Adipocyte (in vitro differentiated cells): ENCODE results near the gene SUCO.
"Not testable (repeated sequence)": the region's sequence is repeated elsewhere in the genome, so short reads cannot be mapped to it uniquely, and the experiment has no call there.

ENCODE experiments used
- DNase-seq: peaks from one replicate; pipeline ENCODE4 v3.0.0-alpha.2; 2015; ENCODE audit warnings: low read depth
- H3K27me3 ChIP-seq: replicated peaks from 2 replicates; pipeline ENCODE4 v1.7.0; 2013; ENCODE audit warnings: mild to moderate bottlenecking, low read length, moderate library complexity; ENCODE audit not compliant: control insufficient read depth, insufficient read depth
- H3K36me3 ChIP-seq: 2 replicates; pipeline ENCODE4 v1.7.0; 2013; ENCODE audit warnings: low read length, mild to moderate bottlenecking, moderate library complexity; ENCODE audit not compliant: control insufficient read depth, insufficient read depth, severe bottlenecking
- H3K4me1 ChIP-seq: 2 replicates; pipeline ENCODE4 v1.7.0; 2013; ENCODE audit warnings: mild to moderate bottlenecking, low read length, moderate library complexity; ENCODE audit not compliant: control insufficient read depth, insufficient read depth
- H3K4me3 ChIP-seq: 2 replicates; pipeline ENCODE4 v1.7.0; 2013; ENCODE audit warnings: mild to moderate bottlenecking, low read length, moderate library complexity
- H3K9ac ChIP-seq: 2 replicates; pipeline ENCODE4 v1.7.0; 2013; ENCODE audit warnings: mild to moderate bottlenecking, low read length, moderate library complexity
- H3K9me3 ChIP-seq: 2 replicates; pipeline ENCODE4 v1.7.0; 2013; ENCODE audit warnings: mild to moderate bottlenecking, low read length, moderate library complexity; ENCODE audit not compliant: control insufficient read depth

The SUCO gene

GRCh38 chr1:172591429-172591828 is 58.5 kb downstream of the SUCO start:
- H3K4me3 ChIP-seq, H3K9me3 ChIP-seq, H3K9ac ChIP-seq, H3K27me3 ChIP-seq, DNase-seq: not testable (repeated sequence)
- peaks cover 20% of the 10 kb centered on the region for H3K4me1 ChIP-seq
- H3K36me3 ChIP-seq, result peaks cover 17% of the 10 kb centered on the region

- H3K36me3 ChIP-seq, result peaks cover 28% of the 10 kb centered on the region
- not testable (repeated sequence) for H3K4me3 ChIP-seq, DNase-seq, H3K9ac ChIP-seq, H3K9me3 ChIP-seq, H3K27me3 ChIP-seq, H3K4me1 ChIP-seq
These were observed 62.1 kb downstream of the SUCO start for GRCh38 chr1:172595066-172595465.

- not testable (repeated sequence) for H3K4me3 ChIP-seq, H3K9ac ChIP-seq, H3K9me3 ChIP-seq, H3K27me3 ChIP-seq, DNase-seq, H3K4me1 ChIP-seq
- peaks cover 32% of the 10 kb centered on the region for H3K36me3 ChIP-seq
These were observed 63.8 kb downstream of the SUCO start for GRCh38 chr1:172596782-172597181.

GRCh38 chr1:172599912-172600311 is 67.0 kb downstream of the SUCO start:
- Histone ChIP-seq H3K4me1 (no peaks in the 10 kb centered on the region), H3K4me3 (no peak overlapping the region), H3K9me3 (no peaks in the 10 kb centered on the region), H3K9ac (no peak overlapping the region), H3K27me3 (no peaks in the 10 kb centered on the region), H3K36me3 (peaks cover 50% of the 10 kb centered on the region)
- no peak for DNase-seq

DNA sequence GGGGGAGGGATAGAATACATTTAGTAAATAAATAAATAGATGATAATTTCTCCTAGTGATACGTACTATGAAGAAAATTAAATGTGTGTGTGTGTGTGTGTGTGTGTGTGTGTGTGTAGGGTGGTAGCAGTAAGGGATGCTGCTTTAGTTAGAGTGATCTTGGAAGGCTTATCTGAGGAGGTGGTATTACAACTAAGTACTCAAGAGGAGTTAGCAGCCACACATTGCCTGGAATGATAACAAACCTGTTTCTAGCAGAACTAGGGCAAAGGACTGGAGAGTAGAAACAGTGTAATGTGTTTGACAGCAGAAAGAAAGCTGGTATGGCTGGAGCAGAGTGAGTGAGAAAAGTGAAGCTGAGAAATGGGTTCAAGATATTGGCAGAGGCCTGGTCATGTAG is 67.7 kb downstream of the SUCO start:
- DNase-seq, result no peak
- H3K4me3 ChIP-seq, result no peak overlapping the region

GRCh38 chr1:172601046-172601630 is 68.2 kb downstream of the SUCO start:
- Histone ChIP-seq H3K4me3 (no peak overlapping the region), H3K9ac (no peak overlapping the region), H3K27me3 (no peaks in the 10 kb centered on the region), H3K9me3 (no peaks in the 10 kb centered on the region), H3K36me3 (peaks cover 53% of the 10 kb centered on the region), H3K4me1 (no peaks in the 10 kb centered on the region)
- DNase-seq, result no peak

More for the DNA sequence above, 67.7 kb downstream of the SUCO start:
- Histone ChIP-seq H3K27me3 (no peaks in the 10 kb centered on the region), H3K4me1 (no peaks in the 10 kb centered on the region), H3K36me3 (peaks cover 53% of the 10 kb centered on the region), H3K9ac (no peak overlapping the region), H3K9me3 (no peaks in the 10 kb centered on the region)

GRCh38 chr1:172602706-172603105 is 69.8 kb downstream of the SUCO start:
- H3K9me3 ChIP-seq, result no peaks in the 10 kb centered on the region
- H3K27me3 ChIP-seq, result no peaks in the 10 kb centered on the region
- no peak overlapping the region for H3K4me3 ChIP-seq
- peaks cover 7% of the 10 kb centered on the region for H3K4me1 ChIP-seq
- H3K36me3 ChIP-seq, result peaks cover 41% of the 10 kb centered on the region
- DNase-seq, result no peak
- no peak overlapping the region for H3K9ac ChIP-seq

DNA sequence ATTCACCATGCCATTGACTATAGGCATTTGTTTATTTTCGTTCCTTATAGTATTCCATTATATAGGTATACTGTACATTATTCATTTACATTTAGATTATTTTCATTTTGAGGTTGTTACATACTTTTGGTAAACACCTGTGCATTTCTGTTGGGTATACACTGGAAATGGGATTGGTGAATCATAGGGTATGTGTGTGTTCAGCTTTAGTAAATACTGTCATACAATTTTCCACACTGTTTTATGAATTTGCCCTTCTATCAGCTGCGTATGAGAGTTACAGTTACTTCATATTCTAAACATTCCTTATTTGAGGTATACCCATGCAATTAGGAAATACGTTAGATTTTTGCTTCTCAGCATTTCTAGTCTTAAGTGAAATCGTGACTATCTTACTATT is 70.9 kb downstream of the SUCO start:
- H3K9me3 ChIP-seq, result no peaks in the 10 kb centered on the region
- peaks cover 33% of the 10 kb centered on the region for H3K36me3 ChIP-seq
- peaks cover 8% of the 10 kb centered on the region for H3K4me1 ChIP-seq
- no peaks in the 10 kb centered on the region for H3K27me3 ChIP-seq
- DNase-seq, result no peak
- H3K9ac ChIP-seq, result no peak overlapping the region
- H3K4me3 ChIP-seq, result no peak overlapping the region

- no peaks in the 10 kb centered on the region for H3K27me3 ChIP-seq
- H3K4me1 ChIP-seq, result peaks cover 8% of the 10 kb centered on the region
- DNase-seq, result no peak
- H3K4me3 ChIP-seq, result no peak overlapping the region
- no peaks in the 10 kb centered on the region for H3K9me3 ChIP-seq
- no peak overlapping the region for H3K9ac ChIP-seq
- peaks cover 26% of the 10 kb centered on the region for H3K36me3 ChIP-seq
These were observed 72.7 kb downstream of the SUCO start for GRCh38 chr1:172605641-172606040.

- Histone ChIP-seq H3K36me3 (peaks cover 17% of the 10 kb centered on the region), H3K4me3 (no peak overlapping the region), H3K9me3 (no peaks in the 10 kb centered on the region), H3K9ac (no peak overlapping the region), H3K4me1 (peaks cover 8% of the 10 kb centered on the region), H3K27me3 (no peaks in the 10 kb centered on the region)
- no peak for DNase-seq
These were observed 74.2 kb downstream of the SUCO start for GRCh38 chr1:172607145-172607544.

GRCh38 chr1:172608098-172608601 is 75.2 kb downstream of the SUCO start:
- H3K36me3 ChIP-seq, result peaks cover 7% of the 10 kb centered on the region

DNA sequence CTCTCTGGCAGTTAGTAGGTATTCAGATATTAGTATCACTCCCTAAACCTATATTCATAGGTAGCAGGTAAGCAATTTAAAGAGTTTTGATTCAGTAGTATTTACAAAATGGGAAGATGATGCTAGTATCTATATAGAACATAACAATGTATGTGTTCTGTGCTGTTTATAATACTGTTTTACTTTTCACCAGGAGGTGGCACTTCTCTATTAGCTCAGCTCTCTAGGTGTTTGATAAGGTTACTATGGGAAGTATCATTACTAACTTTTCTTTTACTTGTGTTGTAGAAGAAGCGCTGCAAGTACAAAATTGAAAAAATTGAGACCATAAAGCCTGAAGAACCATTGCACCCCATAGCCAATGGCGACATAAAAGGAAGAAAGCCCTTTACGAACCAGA is 76.6 kb downstream of the SUCO start:
- Histone ChIP-seq H3K27me3 (no peaks in the 10 kb centered on the region), H3K9ac (no peak overlapping the region), H3K9me3 (no peaks in the 10 kb centered on the region), H3K4me3 (no peak overlapping the region), H3K36me3 (peaks cover 3% of the 10 kb centered on the region), H3K4me1 (peaks cover 8% of the 10 kb centered on the region)
- DNase-seq, result no peak

More at GRCh38 chr1:172608098-172608601, 75.2 kb downstream of the SUCO start:
- Histone ChIP-seq H3K4me3 (no peak overlapping the region), H3K9me3 (no peaks in the 10 kb centered on the region), H3K9ac (no peak overlapping the region), H3K4me1 (peaks cover 8% of the 10 kb centered on the region), H3K27me3 (no peaks in the 10 kb centered on the region)
- no peak for DNase-seq
